Neural cell (in vitro differentiated cells): ENCODE results near the gene ARHGAP45. TPM values are rescaled to one million over a fixed set of nuclear protein-coding genes. Genes with fewer than 3 reads are reported as not detected.

ENCODE experiments used
- H2AFZ ChIP-seq: fragments of 200-600, 300-800 bp; sonication (generic), shearing (Covaris generic); 2 replicates; pipeline ENCODE4 v1.6.0; 2014; ENCODE audit warnings: low read depth, mild to moderate bottlenecking, antibody characterized with exemption, low read length, moderate library complexity
- H3F3A ChIP-seq: fragments of 200-600 bp; shearing (Covaris generic); 2 replicates; pipeline ENCODE4 v1.6.1; 2016; ENCODE audit warnings: mild to moderate bottlenecking, moderate library complexity, mixed read lengths, antibody characterized with exemption, low read length; ENCODE audit not compliant: insufficient read depth, poor library complexity, severe bottlenecking
- H3K27ac ChIP-seq: fragments of 200-600, 300-800 bp; sonication (generic), shearing (Covaris generic); 2 replicates; pipeline ENCODE4 v1.5.1; 2014; ENCODE audit warnings: mild to moderate bottlenecking, low read length, moderate library complexity
- H3K27me3 ChIP-seq: fragments of 300-800, 200-600 bp; sonication (generic), shearing (Covaris generic); 2 replicates; pipeline ENCODE4 v1.6.0; 2014; ENCODE audit warnings: mild to moderate bottlenecking, low read depth, low read length, moderate library complexity; ENCODE audit not compliant: insufficient read depth
- H3K36me3 ChIP-seq: fragments of 300-800, 200-600 bp; sonication (generic), shearing (Covaris generic); 2 replicates; pipeline ENCODE4 v1.5.1; 2014; ENCODE audit warnings: mild to moderate bottlenecking, antibody characterized with exemption, low read length, moderate library complexity; ENCODE audit not compliant: insufficient read depth
- H3K4me2 ChIP-seq: fragments of 300-800, 200-600 bp; sonication (generic), shearing (Covaris generic); 2 replicates; pipeline ENCODE4 v1.6.0; 2014; ENCODE audit warnings: mild to moderate bottlenecking, low read length
- H3K4me3 ChIP-seq: fragments of 300-800, 200-600 bp; sonication (generic), shearing (Covaris generic); 2 replicates; pipeline ENCODE4 v1.5.1; 2014; ENCODE audit warnings: mild to moderate bottlenecking, low read length, moderate library complexity
- H3K79me2 ChIP-seq: fragments of 200-600 bp; shearing (Covaris generic); replicated peaks from 2 replicates; pipeline ENCODE4 v1.6.0; 2014; ENCODE audit warnings: mild to moderate bottlenecking, low read length, moderate library complexity; ENCODE audit not compliant: insufficient read depth
- H3K9ac ChIP-seq: fragments of 300-800, 200-600 bp; sonication (generic), shearing (Covaris generic); 2 replicates; pipeline ENCODE4 v1.6.1; 2016; ENCODE audit warnings: mild to moderate bottlenecking, low read length, mixed read lengths
- H3K9me2 ChIP-seq: fragments of 200-600 bp; shearing (Covaris generic); 2 replicates; pipeline ENCODE4 v1.6.1; 2016; ENCODE audit warnings: mild to moderate bottlenecking, low read length, mixed read lengths; ENCODE audit not compliant: insufficient read depth
- H3K9me3 ChIP-seq: fragments of 200-600, 300-800 bp; sonication (generic), shearing (Covaris generic); 2 replicates; pipeline ENCODE4 v1.6.1; 2016; ENCODE audit warnings: mild to moderate bottlenecking, mixed run types, low read length, moderate library complexity, mixed read lengths
- H4K20me1 ChIP-seq: fragments of 200-600 bp; shearing (Covaris generic); 2 replicates; pipeline ENCODE4 v1.6.1; 2016; ENCODE audit warnings: mild to moderate bottlenecking, mixed run types; ENCODE audit not compliant: insufficient read depth
- EP300 ChIP-seq: fragments of 450-650 bp; conservative IDR thresholded peaks from 2 replicates; pipeline ENCODE4 v1.6.1; 2014; ENCODE audit warnings: antibody characterized with exemption, mild to moderate bottlenecking, moderate library complexity; ENCODE audit not compliant: poor library complexity, severe bottlenecking
- EZH2 ChIP-seq: fragments of 200-600, 300-800 bp; shearing (Covaris generic), sonication (generic); IDR thresholded peaks from 2 replicates; pipeline ENCODE4 v1.6.1; 2014; ENCODE audit warnings: antibody characterized with exemption, low read length, borderline replicate concordance, mild to moderate bottlenecking; ENCODE audit not compliant: insufficient read depth, poor library complexity, severe bottlenecking
- MXI1 ChIP-seq: fragments of 450-650 bp; conservative IDR thresholded peaks from 2 replicates; pipeline ENCODE4 v1.6.1; 2014; ENCODE audit warnings: antibody characterized with exemption, mild to moderate bottlenecking; ENCODE audit not compliant: poor library complexity, severe bottlenecking
- POLR2AphosphoS5 ChIP-seq: IDR thresholded peaks from 2 replicates; pipeline ENCODE4 v1.6.1; 2012
- RAD21 ChIP-seq: fragments of 450-650 bp; conservative IDR thresholded peaks from 2 replicates; pipeline ENCODE4 v1.6.1; 2014; ENCODE audit warnings: antibody characterized with exemption, mild to moderate bottlenecking, moderate library complexity
- SMC3 ChIP-seq: fragments of 450-650 bp; conservative IDR thresholded peaks from 2 replicates; pipeline ENCODE4 v1.6.1; 2014; ENCODE audit warnings: antibody characterized with exemption, mild to moderate bottlenecking, moderate library complexity; ENCODE audit not compliant: poor library complexity
- TAF1 ChIP-seq: IDR thresholded peaks from 2 replicates; pipeline ENCODE4 v1.6.1; 2012; ENCODE audit warnings: low read depth
- polyA plus RNA-seq: library from polyadenylated mRNA; depleted of rRNA; stranded (reverse); fragments of >200 nt; gene quantifications from 2 replicates; pipeline ENCODE4 v1.2.3, GENCODE V29; 2014
- TF ChIP-seq, protein P1 (sequence below): IDR thresholded peaks from 2 replicates; pipeline ENCODE4 v1.6.1; 2012; ENCODE audit warnings: borderline replicate concordance
- TF ChIP-seq, protein P2 (sequence below): fragments of 450-650 bp; IDR thresholded peaks from 2 replicates; pipeline ENCODE4 v1.5.1; 2014; ENCODE audit warnings: antibody characterized with exemption, mild to moderate bottlenecking, moderate library complexity; ENCODE audit not compliant: poor library complexity, severe bottlenecking

Gene ARHGAP45
- polyA plus RNA-seq, 1 donor from 2014 or later, result 3.3 TPM

DNA sequence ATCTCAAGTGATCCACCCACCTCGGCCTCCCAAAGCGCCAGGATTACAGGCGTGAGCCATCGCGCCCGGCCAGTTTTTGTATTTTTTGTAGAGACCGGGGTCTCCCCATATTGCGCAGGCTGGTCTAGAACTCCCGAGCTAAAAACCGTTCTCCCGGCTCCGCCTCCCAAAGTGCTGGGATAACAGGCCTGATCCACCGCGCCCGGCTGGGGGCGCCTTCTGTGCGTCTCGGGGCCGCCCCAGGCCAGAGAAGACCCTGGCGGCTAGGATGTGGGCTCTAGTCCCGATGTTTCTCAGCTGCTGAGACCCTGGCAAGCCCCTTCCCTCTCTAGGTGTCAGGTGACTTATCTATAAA, 3.6 kb downstream of the ARHGAP45 start:
- Histone ChIP-seq H3K9me3 (no peaks in the 10 kb centered on the region), H3K36me3 (no peaks in the 10 kb centered on the region), H3K4me3 (no peak overlapping the region), H2AFZ (no peak overlapping the region), H3K9me2 (no peaks in the 10 kb centered on the region), H4K20me1 (no peaks in the 10 kb centered on the region), H3F3A (no peaks in the 10 kb centered on the region), H3K9ac (no peak overlapping the region), H3K27me3 (peaks cover 54% of the 10 kb centered on the region), H3K27ac (no peak overlapping the region), H3K79me2 (no peaks in the 10 kb centered on the region), H3K4me2 (no peak overlapping the region)
- TF ChIP-seq POLR2AphosphoS5 (no peak), SMC3 (no peak), TAF1 (no peak), RAD21 (no peak), EP300 (no peak), EZH2 (no peak), MXI1 (no peak)
- TF ChIP-seq, protein P1, sequence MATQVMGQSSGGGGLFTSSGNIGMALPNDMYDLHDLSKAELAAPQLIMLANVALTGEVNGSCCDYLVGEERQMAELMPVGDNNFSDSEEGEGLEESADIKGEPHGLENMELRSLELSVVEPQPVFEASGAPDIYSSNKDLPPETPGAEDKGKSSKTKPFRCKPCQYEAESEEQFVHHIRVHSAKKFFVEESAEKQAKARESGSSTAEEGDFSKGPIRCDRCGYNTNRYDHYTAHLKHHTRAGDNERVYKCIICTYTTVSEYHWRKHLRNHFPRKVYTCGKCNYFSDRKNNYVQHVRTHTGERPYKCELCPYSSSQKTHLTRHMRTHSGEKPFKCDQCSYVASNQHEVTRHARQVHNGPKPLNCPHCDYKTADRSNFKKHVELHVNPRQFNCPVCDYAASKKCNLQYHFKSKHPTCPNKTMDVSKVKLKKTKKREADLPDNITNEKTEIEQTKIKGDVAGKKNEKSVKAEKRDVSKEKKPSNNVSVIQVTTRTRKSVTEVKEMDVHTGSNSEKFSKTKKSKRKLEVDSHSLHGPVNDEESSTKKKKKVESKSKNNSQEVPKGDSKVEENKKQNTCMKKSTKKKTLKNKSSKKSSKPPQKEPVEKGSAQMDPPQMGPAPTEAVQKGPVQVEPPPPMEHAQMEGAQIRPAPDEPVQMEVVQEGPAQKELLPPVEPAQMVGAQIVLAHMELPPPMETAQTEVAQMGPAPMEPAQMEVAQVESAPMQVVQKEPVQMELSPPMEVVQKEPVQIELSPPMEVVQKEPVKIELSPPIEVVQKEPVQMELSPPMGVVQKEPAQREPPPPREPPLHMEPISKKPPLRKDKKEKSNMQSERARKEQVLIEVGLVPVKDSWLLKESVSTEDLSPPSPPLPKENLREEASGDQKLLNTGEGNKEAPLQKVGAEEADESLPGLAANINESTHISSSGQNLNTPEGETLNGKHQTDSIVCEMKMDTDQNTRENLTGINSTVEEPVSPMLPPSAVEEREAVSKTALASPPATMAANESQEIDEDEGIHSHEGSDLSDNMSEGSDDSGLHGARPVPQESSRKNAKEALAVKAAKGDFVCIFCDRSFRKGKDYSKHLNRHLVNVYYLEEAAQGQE, result no peak
- TF ChIP-seq, protein P2, sequence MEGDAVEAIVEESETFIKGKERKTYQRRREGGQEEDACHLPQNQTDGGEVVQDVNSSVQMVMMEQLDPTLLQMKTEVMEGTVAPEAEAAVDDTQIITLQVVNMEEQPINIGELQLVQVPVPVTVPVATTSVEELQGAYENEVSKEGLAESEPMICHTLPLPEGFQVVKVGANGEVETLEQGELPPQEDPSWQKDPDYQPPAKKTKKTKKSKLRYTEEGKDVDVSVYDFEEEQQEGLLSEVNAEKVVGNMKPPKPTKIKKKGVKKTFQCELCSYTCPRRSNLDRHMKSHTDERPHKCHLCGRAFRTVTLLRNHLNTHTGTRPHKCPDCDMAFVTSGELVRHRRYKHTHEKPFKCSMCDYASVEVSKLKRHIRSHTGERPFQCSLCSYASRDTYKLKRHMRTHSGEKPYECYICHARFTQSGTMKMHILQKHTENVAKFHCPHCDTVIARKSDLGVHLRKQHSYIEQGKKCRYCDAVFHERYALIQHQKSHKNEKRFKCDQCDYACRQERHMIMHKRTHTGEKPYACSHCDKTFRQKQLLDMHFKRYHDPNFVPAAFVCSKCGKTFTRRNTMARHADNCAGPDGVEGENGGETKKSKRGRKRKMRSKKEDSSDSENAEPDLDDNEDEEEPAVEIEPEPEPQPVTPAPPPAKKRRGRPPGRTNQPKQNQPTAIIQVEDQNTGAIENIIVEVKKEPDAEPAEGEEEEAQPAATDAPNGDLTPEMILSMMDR, result no peak

DNA sequence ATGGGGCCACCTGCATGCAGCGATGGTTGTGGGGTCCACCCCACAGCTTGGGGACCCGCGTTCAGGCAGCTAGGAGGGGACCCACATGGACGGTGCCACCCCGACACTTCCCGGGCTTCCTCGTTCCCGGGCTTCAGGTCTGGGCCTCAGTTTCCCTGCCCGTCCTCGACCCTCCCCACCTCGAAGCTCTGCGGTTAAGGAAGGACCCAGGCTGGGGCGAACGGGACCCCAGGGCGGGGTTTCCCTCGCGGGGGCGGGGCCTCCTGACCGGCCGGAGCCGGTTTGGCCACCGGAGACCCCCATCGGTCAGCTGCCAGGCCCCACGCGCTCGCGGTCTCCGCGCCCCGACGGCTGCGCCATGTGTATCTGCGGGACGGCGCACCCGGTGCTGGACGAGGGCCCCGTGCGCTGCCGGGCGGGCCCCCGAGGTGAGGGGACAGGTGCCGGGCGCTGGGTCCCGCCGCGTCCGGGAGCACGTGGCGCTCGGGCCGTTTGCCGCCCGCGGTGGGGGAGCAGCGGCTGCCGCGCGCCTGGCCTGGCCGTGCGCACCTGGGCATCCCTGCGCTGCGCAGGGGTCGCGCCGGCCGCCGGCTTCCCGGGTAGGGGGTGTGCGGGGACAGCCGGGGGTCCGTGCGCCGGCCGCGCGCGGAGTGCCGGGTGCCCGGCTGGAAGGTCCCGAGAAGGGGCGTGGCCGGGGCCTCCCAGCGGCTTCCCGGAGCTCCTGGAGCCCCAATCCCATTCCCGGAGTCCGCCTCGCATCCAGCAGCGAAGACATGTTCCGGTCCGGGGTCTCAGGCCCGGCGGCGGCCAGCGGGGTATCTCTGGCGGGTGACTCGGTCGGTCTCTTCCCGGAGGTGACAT, 4.2 kb downstream of the ARHGAP45 start:
- no peaks in the 10 kb centered on the region for H3K9me3 ChIP-seq
- no peak overlapping the region for H3K4me2 ChIP-seq
- H2AFZ ChIP-seq, result no peak overlapping the region
- H3K4me3 ChIP-seq, result no peak overlapping the region
- TF ChIP-seq, protein P1, result no peak
- no peak for TF ChIP-seq SMC3
- TF ChIP-seq EP300, result no peak
- no peak for TF ChIP-seq TAF1
- no peak for TF ChIP-seq MXI1
- TF ChIP-seq EZH2, result no peak
- no peak for TF ChIP-seq POLR2AphosphoS5
- H3K27ac ChIP-seq, result no peak overlapping the region
- H3K36me3 ChIP-seq, result no peaks in the 10 kb centered on the region
- H3K9me2 ChIP-seq, result no peaks in the 10 kb centered on the region
- no peak overlapping the region for H3K9ac ChIP-seq
- H3K27me3 ChIP-seq, result peaks cover 51% of the 10 kb centered on the region
- no peaks in the 10 kb centered on the region for H3K79me2 ChIP-seq
- no peaks in the 10 kb centered on the region for H3F3A ChIP-seq
- H4K20me1 ChIP-seq, result no peaks in the 10 kb centered on the region
